Endodermal cell (in vitro differentiated cells): Measurements from ENCODE around the gene DCDC2. TPM values are rescaled to one million over a fixed set of nuclear protein-coding genes. Genes with fewer than 3 reads are reported as not detected.
"Not testable (repeated sequence)": the region's sequence is repeated elsewhere in the genome, so short reads cannot be mapped to it uniquely, and the experiment has no call there.

Experiments
- DNase-seq: peaks from one replicate; pipeline ENCODE4 v3.0.0-alpha.2; 2017
- H3K27ac ChIP-seq: 2 replicates; pipeline ENCODE4 v1.5.1; 2013; ENCODE audit warnings: mild to moderate bottlenecking, low read depth, low read length, moderate library complexity
- H3K27me3 ChIP-seq: 2 replicates; pipeline ENCODE4 v1.6.1; 2013; ENCODE audit warnings: mild to moderate bottlenecking, low read length, moderate library complexity; ENCODE audit not compliant: insufficient read depth, control insufficient read depth, poor library complexity, severe bottlenecking
- H3K36me3 ChIP-seq: 2 replicates; pipeline ENCODE4 v1.7.0; 2013; ENCODE audit warnings: mild to moderate bottlenecking, low read length, moderate library complexity; ENCODE audit not compliant: control insufficient read depth, insufficient read depth
- H3K4me1 ChIP-seq: one replicate; pipeline ENCODE4 v1.7.0; 2013; ENCODE audit warnings: low read length; ENCODE audit not compliant: control insufficient read depth, insufficient read depth
- H3K4me3 ChIP-seq: 2 replicates; pipeline ENCODE4 v1.5.1; 2013; ENCODE audit warnings: mild to moderate bottlenecking, low read length, moderate library complexity
- H3K9ac ChIP-seq: 2 replicates; pipeline ENCODE4 v1.6.1; 2013; ENCODE audit warnings: mild to moderate bottlenecking, low read length, moderate library complexity; ENCODE audit not compliant: poor library complexity, severe bottlenecking; ENCODE audit errors: extremely low read depth
- H3K9me3 ChIP-seq: 2 replicates; pipeline ENCODE4 v1.6.1; 2013; ENCODE audit warnings: mild to moderate bottlenecking, low read length, moderate library complexity; ENCODE audit not compliant: control insufficient read depth
- H3K27ac Mint-ChIP-seq: 2 replicates; pipeline ENCODE4 v1.8.0; 2020; ENCODE audit warnings: mixed read lengths
- H3K27me3 Mint-ChIP-seq: 2 replicates; pipeline ENCODE4 v1.8.0; 2021; ENCODE audit warnings: mild to moderate bottlenecking, mixed read lengths; ENCODE audit not compliant: insufficient read depth
- H3K36me3 Mint-ChIP-seq: 2 replicates; pipeline ENCODE4 v1.8.0; 2020; ENCODE audit warnings: low read depth, mixed read lengths
- H3K4me1 Mint-ChIP-seq: 2 replicates; pipeline ENCODE4 v1.8.0; 2020; ENCODE audit warnings: mixed read lengths
- H3K4me3 Mint-ChIP-seq: 2 replicates; pipeline ENCODE4 v1.8.0; 2020; ENCODE audit warnings: mild to moderate bottlenecking, moderate library complexity, mixed read lengths
- H3K9me3 Mint-ChIP-seq: 2 replicates; pipeline ENCODE4 v1.8.0; 2020; ENCODE audit warnings: mild to moderate bottlenecking, mixed read lengths
- WGBS, 2 experiments: methylation state at CpG; one replicate each; pipeline versions ENCODE4 v1.1.5 to v1.1.7; 2013; ENCODE audit warnings: missing lambda C conversion rate in 2 of 2, mixed read lengths in 1 of 2; ENCODE audit not compliant: insufficient coverage in 1 of 2, insufficient read length in 1 of 2; 5-methylcytosine and 5-hydroxymethylcytosine counted together
- total RNA-seq, 2 donors: library from RNA; stranded (reverse); fragmentation: NEBNext Ultra II Directional in 1 of 2; extraction: Animal tissue kit (Norgen Biotek cat#: 25700) in 1 of 2; gene quantifications; 2 replicates in 1 of 2; 3 replicates in 1 of 2; pipeline ENCODE4 v1.2.1, GENCODE V29; 2021
- TF ChIP-seq, protein P1 (sequence below): fragments of 200-600 bp; sonication (generic); conservative IDR thresholded peaks from 2 replicates; pipeline ENCODE4 v1.5.0; 2021; ENCODE audit warnings: antibody characterized with exemption, mild to moderate bottlenecking

Gene DCDC2
- total RNA-seq, 2 donors from 2014 or later, result 0.49 to 1.4 TPM

DNA sequence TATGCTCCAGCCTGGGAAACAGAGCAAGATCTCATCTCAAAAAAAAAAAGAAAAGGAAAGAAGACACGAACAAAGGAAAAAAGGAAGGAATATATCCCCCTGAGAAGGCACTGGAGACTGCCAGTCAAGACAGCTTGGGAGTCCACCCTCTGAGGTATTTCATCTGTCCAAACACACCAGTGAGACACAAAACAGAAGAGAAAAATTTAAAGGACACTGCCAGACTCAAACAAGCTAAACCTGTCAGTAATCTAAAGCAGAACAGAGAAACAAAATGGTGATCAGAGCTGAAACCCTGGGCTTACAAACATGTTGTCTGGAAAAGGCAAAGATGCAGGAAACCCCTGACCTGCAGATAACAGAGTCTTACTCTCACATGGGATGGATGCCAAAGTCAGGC lies 114.9 kb downstream of the DCDC2 start:
- TF ChIP-seq, protein P1, sequence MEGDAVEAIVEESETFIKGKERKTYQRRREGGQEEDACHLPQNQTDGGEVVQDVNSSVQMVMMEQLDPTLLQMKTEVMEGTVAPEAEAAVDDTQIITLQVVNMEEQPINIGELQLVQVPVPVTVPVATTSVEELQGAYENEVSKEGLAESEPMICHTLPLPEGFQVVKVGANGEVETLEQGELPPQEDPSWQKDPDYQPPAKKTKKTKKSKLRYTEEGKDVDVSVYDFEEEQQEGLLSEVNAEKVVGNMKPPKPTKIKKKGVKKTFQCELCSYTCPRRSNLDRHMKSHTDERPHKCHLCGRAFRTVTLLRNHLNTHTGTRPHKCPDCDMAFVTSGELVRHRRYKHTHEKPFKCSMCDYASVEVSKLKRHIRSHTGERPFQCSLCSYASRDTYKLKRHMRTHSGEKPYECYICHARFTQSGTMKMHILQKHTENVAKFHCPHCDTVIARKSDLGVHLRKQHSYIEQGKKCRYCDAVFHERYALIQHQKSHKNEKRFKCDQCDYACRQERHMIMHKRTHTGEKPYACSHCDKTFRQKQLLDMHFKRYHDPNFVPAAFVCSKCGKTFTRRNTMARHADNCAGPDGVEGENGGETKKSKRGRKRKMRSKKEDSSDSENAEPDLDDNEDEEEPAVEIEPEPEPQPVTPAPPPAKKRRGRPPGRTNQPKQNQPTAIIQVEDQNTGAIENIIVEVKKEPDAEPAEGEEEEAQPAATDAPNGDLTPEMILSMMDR, result no peak
- H3K27me3 Mint-ChIP-seq, result no peaks in the 10 kb centered on the region

DNA sequence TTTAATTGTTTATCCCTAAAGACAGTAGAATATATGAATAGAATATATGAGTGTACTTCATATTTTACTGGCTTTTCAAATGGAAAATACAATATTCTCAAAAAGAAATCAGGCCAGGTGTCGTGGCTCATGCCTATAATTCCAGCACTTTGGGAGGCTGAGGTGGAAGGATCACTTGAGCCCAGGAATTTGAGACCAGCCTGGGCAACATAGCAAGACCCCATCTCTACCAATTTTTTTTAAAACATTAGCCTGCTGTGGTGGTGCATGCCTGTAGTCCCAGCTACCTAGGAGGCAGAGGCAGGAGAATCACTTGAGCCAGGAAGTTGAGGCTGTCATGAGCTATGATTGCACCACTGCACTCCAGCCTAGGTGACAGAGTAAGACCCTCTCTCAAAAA lies 116.1 kb downstream of the DCDC2 start:
- not testable (repeated sequence) for H3K27ac Mint-ChIP-seq, H3K27me3 Mint-ChIP-seq

More for the DNA sequence above, 114.9 kb downstream of the DCDC2 start:
- 46% methylated on average over 1 of the region's 1 CpG; no CpG with 5 or more reads in 1 of the 2 experiments for WGBS, 2 experiments
- H3K4me1 Mint-ChIP-seq, result peaks cover 11% of the 10 kb centered on the region
- Histone ChIP-seq H3K9me3 (no peaks in the 10 kb centered on the region), H3K4me1 (no peaks in the 10 kb centered on the region), H3K4me3 (no peak overlapping the region), H3K9ac (no peak overlapping the region), H3K27ac (no peak overlapping the region), H3K36me3 (no peaks in the 10 kb centered on the region), H3K27me3 (no peaks in the 10 kb centered on the region)
- no peaks in the 10 kb centered on the region for H3K36me3 Mint-ChIP-seq
- no peak overlapping the region for H3K27ac Mint-ChIP-seq
- no peak overlapping the region for H3K4me3 Mint-ChIP-seq
- peaks cover 6% of the 10 kb centered on the region for H3K9me3 Mint-ChIP-seq
- no peak for DNase-seq

DNA sequence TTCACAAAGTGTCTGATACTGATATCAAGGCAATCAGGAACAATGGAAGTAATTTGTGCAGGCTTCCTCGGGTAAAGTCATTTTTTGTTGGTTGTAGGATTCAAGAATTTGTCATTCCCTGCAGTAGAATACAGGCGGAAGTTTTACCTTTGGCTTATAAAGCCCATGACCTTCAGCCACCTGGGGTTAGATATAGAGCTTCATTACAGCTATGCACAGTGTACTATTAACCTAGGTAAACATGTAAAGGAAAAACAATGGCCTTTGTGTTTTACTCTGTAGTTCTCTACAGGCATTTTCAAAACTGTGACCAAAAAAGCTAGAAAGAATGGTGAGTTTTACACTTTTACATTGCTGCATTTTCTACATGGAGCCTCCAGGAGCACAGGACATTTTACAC lies 116.9 kb downstream of the DCDC2 start:
- H3K4me3 Mint-ChIP-seq, result no peak overlapping the region
- no peak for DNase-seq
- H3K27me3 Mint-ChIP-seq, result no peaks in the 10 kb centered on the region
- H3K4me1 Mint-ChIP-seq, result peaks cover 11% of the 10 kb centered on the region
- Histone ChIP-seq H3K9ac (no peak overlapping the region), H3K4me1 (no peaks in the 10 kb centered on the region), H3K9me3 (peaks cover 5% of the 10 kb centered on the region), H3K36me3 (no peaks in the 10 kb centered on the region), H3K4me3 (no peak overlapping the region), H3K27me3 (no peaks in the 10 kb centered on the region), H3K27ac (no peak overlapping the region)
- peaks cover 3% of the 10 kb centered on the region for H3K36me3 Mint-ChIP-seq
- peaks cover 16% of the 10 kb centered on the region for H3K9me3 Mint-ChIP-seq
- 67 to 88% methylated on average over 1 to 2 of the region's 2 CpGs for WGBS, 2 experiments
- TF ChIP-seq, protein P1, result no peak
- no peak overlapping the region for H3K27ac Mint-ChIP-seq

More for the DNA sequence above, 116.1 kb downstream of the DCDC2 start:
- H3K36me3 Mint-ChIP-seq, H3K36me3 ChIP-seq, DNase-seq, H3K4me3 Mint-ChIP-seq, H3K4me3 ChIP-seq, H3K27ac ChIP-seq, H3K27me3 ChIP-seq, H3K9me3 ChIP-seq, H3K4me1 ChIP-seq, H3K9ac ChIP-seq: not testable (repeated sequence)
- 89 to 100% methylated on average over 1 of the region's 1 CpG for WGBS, 2 experiments
- Mint-ChIP-seq H3K4me1 (peaks cover 11% of the 10 kb centered on the region), H3K9me3 (peaks cover 16% of the 10 kb centered on the region)

DNA sequence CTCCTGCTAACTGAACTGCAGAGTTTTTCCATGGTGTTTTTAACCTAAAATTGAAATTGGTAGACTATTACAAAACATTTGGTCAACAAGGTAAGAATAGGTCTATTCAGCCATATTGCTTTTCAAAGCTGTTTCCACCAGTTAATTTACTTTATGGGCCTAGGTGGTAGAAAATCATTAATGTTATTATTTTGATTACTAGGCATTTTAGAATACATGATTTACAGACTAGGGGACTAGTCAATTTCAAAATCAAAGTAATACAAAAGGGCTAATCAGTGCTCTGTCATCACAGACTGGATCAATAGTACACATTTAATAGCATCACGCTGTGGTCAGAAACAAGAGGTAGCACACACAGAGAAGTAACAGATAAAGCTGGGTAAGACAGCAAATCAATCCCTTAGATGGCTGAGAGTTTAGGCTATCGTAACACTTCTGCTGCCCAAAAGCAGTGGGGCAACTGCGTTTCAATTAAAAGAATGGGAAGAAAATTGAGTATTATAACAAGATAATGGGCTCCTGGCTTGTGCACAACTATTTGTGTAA lies 117.4 kb downstream of the DCDC2 start:
- WGBS, 2 experiments, result 93 to 95% methylated on average over 3 of the region's 3 CpGs
- Mint-ChIP-seq H3K27ac (no peak overlapping the region), H3K4me3 (no peak overlapping the region), H3K9me3 (peaks cover 16% of the 10 kb centered on the region), H3K4me1 (peaks cover 11% of the 10 kb centered on the region), H3K27me3 (no peaks in the 10 kb centered on the region), H3K36me3 (peaks cover 3% of the 10 kb centered on the region)
- Histone ChIP-seq H3K4me3 (no peak overlapping the region), H3K27me3 (no peaks in the 10 kb centered on the region), H3K36me3 (no peaks in the 10 kb centered on the region), H3K9me3 (peaks cover 5% of the 10 kb centered on the region), H3K4me1 (no peaks in the 10 kb centered on the region), H3K9ac (no peak overlapping the region), H3K27ac (no peak overlapping the region)
- no peak for DNase-seq
- TF ChIP-seq, protein P1, result no peak
